HG03135 (cell line): ENCODE measurements around the gene SLC25A12.

ENCODE experiments used
- ATAC-seq: cut with Tn5 transposase; IDR thresholded peaks from one replicate; pipeline ENCODE4 v1.9.1; 2021; ENCODE audit warnings: mild to moderate bottlenecking, moderate library complexity; ENCODE audit not compliant: unreplicated experiment

The SLC25A12 gene

DNA sequence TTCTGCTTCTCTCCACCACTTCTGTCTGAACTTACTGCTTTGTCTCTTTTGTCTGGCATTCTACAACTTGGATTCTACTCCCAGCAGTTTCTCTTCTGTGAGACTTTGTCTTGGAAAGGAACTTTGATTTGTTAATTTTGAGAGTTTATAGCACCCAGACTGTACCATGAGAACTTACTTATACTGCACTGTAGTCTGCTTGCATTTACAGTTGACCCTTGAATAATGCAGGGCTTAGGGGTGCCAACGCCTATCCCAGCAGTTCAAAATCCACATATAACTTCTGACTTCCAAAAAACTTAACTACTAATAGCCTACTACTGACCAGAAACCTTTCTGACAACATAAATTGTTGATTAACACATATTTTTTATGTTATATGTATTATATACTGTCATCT lies 151.3 kb downstream of the SLC25A12 start:
- ATAC-seq = no peak

- ATAC-seq = peak; percentile 69
Observed at GRCh38 chr2:171741189-171741588, 152.9 kb downstream of the SLC25A12 start.

GRCh38 chr2:171735991-171736710 lies 157.9 kb downstream of the SLC25A12 start:
- ATAC-seq = no peak
